Uterus (tissue), 2 donors: Measurements from ENCODE around the gene WARS2.

Experiments used
- POLR2A ChIP-seq, 2 donors: fragments of 450-650 bp; IDR thresholded peaks; one replicate each; pipeline ENCODE4 v1.6.1; 2016; ENCODE audit warnings: antibody characterized with exemption in 2 of 2, mild to moderate bottlenecking in 1 of 2, moderate library complexity in 1 of 2
- TF ChIP-seq, protein P1 (sequence below), 4 experiments: fragments of 200-600 bp in 2 of 4; fragments of 450-650 bp in 2 of 4; sonication (generic) in 2 of 4; IDR thresholded peaks; one replicate each; pipeline ENCODE4 v1.5.1; 2016 to 2019; ENCODE audit warnings: antibody characterized with exemption in 4 of 4, mild to moderate bottlenecking in 2 of 4, moderate library complexity in 1 of 4

DNA sequence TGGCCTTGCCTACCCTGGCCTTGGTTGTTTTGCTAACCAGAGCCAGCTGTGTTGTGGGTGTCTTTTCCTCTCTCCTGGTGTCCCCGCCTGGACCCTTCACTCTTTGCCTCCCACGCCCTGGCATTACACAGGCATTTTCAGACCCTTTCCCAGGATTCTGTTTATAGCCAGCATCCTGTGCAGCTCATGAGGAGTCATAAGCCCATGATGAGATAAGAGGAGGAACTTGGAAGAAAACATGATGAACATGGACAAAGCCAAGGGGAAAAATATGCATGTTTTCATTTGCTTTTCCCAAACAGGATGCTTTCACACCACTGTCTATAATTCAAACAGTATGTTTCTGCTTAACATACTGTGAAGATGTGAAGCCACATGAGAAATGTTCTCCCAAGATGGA is 18.7 kb upstream of the WARS2 start:
- TF ChIP-seq, protein P1, sequence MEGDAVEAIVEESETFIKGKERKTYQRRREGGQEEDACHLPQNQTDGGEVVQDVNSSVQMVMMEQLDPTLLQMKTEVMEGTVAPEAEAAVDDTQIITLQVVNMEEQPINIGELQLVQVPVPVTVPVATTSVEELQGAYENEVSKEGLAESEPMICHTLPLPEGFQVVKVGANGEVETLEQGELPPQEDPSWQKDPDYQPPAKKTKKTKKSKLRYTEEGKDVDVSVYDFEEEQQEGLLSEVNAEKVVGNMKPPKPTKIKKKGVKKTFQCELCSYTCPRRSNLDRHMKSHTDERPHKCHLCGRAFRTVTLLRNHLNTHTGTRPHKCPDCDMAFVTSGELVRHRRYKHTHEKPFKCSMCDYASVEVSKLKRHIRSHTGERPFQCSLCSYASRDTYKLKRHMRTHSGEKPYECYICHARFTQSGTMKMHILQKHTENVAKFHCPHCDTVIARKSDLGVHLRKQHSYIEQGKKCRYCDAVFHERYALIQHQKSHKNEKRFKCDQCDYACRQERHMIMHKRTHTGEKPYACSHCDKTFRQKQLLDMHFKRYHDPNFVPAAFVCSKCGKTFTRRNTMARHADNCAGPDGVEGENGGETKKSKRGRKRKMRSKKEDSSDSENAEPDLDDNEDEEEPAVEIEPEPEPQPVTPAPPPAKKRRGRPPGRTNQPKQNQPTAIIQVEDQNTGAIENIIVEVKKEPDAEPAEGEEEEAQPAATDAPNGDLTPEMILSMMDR (IDR thresholded peaks at IDR 0.05) = no peak
- TF ChIP-seq POLR2A (IDR thresholded peaks at IDR 0.05) = no peak
